ENCODE results near the gene RABGAP1L.

The RABGAP1L gene

DNA sequence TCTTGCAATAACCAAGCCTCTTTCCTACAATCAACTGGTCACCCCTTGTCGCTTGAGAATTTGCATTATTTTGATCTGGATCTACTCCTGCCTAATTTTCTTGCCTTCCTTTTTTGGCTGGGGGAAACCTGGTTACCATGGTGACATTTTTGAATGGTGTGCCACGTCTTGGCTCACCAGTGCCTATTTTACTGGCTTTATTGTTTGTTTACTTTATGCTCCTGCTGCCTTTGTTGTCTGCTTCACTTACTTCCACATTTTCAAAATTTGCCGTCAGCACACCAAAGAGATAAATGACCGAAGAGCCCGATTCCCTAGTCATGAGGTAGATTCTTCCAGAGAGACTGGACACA is 289.2 kb downstream of the RABGAP1L start:
- DNase-seq: no peak
- H3K4me3 ChIP-seq (ENCODE audit: low read depth, low read length): no peak overlapping the region
- H3K27me3 ChIP-seq (replicated peaks): no peaks in the 10 kb centered on the region
- in situ Hi-C loops (cut with HindIII; ENCODE audit: low pct_ligation_motif_present, low sequenced_read_pairs): no loop called here
- no peaks in the 10 kb centered on the region for H3K36me3 ChIP-seq (replicated peaks)
- TF ChIP-seq, protein P1, sequence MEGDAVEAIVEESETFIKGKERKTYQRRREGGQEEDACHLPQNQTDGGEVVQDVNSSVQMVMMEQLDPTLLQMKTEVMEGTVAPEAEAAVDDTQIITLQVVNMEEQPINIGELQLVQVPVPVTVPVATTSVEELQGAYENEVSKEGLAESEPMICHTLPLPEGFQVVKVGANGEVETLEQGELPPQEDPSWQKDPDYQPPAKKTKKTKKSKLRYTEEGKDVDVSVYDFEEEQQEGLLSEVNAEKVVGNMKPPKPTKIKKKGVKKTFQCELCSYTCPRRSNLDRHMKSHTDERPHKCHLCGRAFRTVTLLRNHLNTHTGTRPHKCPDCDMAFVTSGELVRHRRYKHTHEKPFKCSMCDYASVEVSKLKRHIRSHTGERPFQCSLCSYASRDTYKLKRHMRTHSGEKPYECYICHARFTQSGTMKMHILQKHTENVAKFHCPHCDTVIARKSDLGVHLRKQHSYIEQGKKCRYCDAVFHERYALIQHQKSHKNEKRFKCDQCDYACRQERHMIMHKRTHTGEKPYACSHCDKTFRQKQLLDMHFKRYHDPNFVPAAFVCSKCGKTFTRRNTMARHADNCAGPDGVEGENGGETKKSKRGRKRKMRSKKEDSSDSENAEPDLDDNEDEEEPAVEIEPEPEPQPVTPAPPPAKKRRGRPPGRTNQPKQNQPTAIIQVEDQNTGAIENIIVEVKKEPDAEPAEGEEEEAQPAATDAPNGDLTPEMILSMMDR (IDR thresholded peaks at IDR 0.05; ENCODE audit: low read depth, low read length, missing control alignments): no peak
- H3K27ac ChIP-seq: no peak overlapping the region

DNA sequence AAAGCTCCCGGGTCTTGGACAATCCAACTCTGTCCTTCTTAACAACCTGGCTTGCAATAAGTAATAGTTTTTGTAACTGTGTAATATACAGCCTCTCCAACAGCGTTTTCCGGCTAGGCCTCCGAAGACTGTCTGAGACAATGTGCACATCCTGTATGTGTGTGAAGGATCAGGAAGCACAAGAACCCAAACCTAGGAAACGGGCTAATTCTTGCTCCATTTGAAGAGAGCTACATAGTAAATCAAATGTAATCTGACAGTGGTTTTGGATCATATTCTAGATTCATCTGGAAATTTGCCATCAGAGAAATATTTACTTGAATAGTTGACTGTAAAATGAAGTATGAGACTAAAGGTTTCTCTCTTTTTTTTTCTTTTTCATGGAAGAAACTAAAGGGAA is 289.7 kb downstream of the RABGAP1L start:
- TF ChIP-seq, protein P1 (IDR thresholded peaks at IDR 0.05; ENCODE audit: low read depth, low read length, missing control alignments): no peak
- Histone ChIP-seq H3K27ac (no peak overlapping the region), H3K4me3 (ENCODE audit: low read depth, low read length) (no peak overlapping the region), H3K27me3 (replicated peaks) (no peaks in the 10 kb centered on the region), H3K36me3 (replicated peaks) (no peaks in the 10 kb centered on the region)
- DNase-seq: no peak
- in situ Hi-C loops (cut with HindIII; ENCODE audit: low pct_ligation_motif_present, low sequenced_read_pairs): no loop called here

DNA sequence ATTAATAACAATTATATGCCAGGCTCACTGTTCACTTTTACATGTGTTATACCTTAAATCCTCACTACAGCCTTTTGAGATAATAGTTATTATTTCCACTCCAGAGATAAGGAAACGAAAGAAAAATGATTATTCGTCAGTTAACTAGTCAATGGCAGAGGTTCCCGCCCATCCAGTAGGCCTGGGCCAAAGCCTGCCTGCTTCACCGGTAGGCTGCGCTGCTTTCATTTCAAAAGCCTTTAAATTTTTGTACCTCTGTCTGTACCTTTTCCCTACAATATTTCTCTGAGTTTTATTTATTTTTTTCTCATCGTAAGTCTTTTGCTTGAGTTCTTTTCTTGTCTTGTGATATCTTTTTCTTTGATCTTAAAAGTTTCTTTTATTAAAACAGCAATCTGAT is 292.1 kb downstream of the RABGAP1L start:
- TF ChIP-seq, protein P1 (IDR thresholded peaks at IDR 0.05; ENCODE audit: low read depth, low read length, missing control alignments): no peak

DNA sequence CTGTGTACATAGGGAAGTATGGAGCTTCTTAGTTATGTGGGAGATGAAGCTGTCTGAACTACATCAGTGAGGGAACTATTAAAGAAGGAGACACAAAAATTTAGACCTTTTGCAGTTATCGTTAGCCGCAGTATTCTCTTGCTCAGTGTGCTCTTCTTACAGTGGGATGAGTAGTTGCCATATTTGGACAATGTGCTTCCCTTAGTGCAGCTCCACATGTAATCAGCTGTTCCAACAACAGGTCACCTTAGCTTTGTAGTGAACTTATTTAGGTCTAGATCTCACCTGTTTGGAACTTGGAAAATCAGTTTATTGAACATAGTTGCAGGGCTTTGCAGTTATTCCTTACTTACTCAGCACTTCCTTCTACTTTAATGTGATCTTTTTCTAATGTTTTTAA is 306.5 kb downstream of the RABGAP1L start:
- no peak overlapping the region for H3K27ac ChIP-seq
- no peaks in the 10 kb centered on the region for H3K36me3 ChIP-seq (replicated peaks)
- in situ Hi-C loops (cut with HindIII; ENCODE audit: low pct_ligation_motif_present, low sequenced_read_pairs): no loop called here
- TF ChIP-seq, protein P1 (IDR thresholded peaks at IDR 0.05; ENCODE audit: low read depth, low read length, missing control alignments): no peak
- H3K27me3 ChIP-seq (replicated peaks): no peaks in the 10 kb centered on the region
- no peak overlapping the region for H3K4me3 ChIP-seq (ENCODE audit: low read depth, low read length)
- no peak for DNase-seq

More for the DNA sequence above, 292.1 kb downstream of the RABGAP1L start:
- Histone ChIP-seq H3K27me3 (replicated peaks) (no peaks in the 10 kb centered on the region), H3K36me3 (replicated peaks) (no peaks in the 10 kb centered on the region), H3K27ac (no peak overlapping the region), H3K4me3 (ENCODE audit: low read depth, low read length) (no peak overlapping the region)
- in situ Hi-C loops (cut with HindIII; ENCODE audit: low pct_ligation_motif_present, low sequenced_read_pairs): no loop called here
- DNase-seq: no peak

DNA sequence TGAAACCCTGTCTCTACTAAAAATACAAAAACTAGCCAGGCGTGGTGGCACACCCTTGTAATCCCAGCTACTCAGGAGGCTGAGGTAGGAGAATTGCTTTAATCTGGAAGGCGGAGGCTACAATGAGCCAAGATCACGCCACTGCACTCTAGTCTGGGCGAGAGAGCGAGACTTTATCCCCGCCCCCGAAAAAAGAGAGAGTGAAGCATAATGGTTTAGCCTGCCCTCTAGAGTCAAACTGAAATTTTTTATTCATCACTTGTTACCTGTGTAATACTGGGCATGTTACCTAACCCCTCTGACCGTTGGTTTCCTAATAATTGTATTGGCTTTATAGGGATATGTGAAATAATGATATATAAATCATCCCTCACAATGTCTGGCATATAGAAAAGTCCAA is 307.3 kb downstream of the RABGAP1L start:
- no peak for DNase-seq
- in situ Hi-C loops (cut with HindIII; ENCODE audit: low pct_ligation_motif_present, low sequenced_read_pairs): no loop called here
- H3K27me3 ChIP-seq (replicated peaks): no peaks in the 10 kb centered on the region
- TF ChIP-seq, protein P1 (IDR thresholded peaks at IDR 0.05; ENCODE audit: low read depth, low read length, missing control alignments): no peak
- no peak overlapping the region for H3K4me3 ChIP-seq (ENCODE audit: low read depth, low read length)
- H3K36me3 ChIP-seq (replicated peaks): no peaks in the 10 kb centered on the region
- no peak overlapping the region for H3K27ac ChIP-seq

DNA sequence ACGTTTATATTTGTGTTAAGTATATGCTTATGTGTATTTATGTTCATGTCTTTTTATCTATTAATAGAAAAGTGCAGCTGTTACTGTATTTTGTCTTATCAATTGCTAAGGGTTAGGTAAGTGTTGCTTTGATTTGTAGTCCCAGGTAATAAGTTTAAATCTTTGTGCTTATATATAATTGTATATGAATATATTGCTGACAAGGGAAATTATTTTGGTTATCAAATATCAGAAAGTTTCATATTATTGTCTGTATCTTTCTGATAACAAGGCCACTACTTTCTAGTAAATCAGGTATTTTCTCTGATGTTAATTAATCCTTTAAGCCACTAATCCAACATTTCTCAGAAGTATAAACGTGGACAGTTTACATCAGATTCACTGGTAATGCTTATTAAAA is 309.7 kb downstream of the RABGAP1L start:
- Histone ChIP-seq H3K27ac (no peak overlapping the region), H3K36me3 (replicated peaks) (no peaks in the 10 kb centered on the region), H3K4me3 (ENCODE audit: low read depth, low read length) (no peak overlapping the region), H3K27me3 (replicated peaks) (no peaks in the 10 kb centered on the region)
- no peak for DNase-seq
- in situ Hi-C loops (cut with HindIII; ENCODE audit: low pct_ligation_motif_present, low sequenced_read_pairs): no loop called here
- TF ChIP-seq, protein P1 (IDR thresholded peaks at IDR 0.05; ENCODE audit: low read depth, low read length, missing control alignments): no peak
